Osteoblast (primary cell): ENCODE data around the gene ATP8B2. TPM values are rescaled to one million over a fixed set of nuclear protein-coding genes. Genes with fewer than 3 reads are reported as not detected.
"Not testable (repeated sequence)": the region's sequence is repeated elsewhere in the genome, so short reads cannot be mapped to it uniquely, and the experiment has no call there.

ENCODE experiments used
- DNase-seq: peaks from one replicate; pipeline ENCODE4 v3.0.0; 2011; ENCODE audit warnings: low spot score, mixed read lengths; ENCODE audit not compliant: insufficient read length; ENCODE audit errors: missing footprints
- H2AFZ ChIP-seq: 2 replicates; pipeline ENCODE4 v1.6.0; 2011; ENCODE audit warnings: mild to moderate bottlenecking, low read length
- H3K27ac ChIP-seq: 2 replicates; pipeline ENCODE4 v1.5.1; 2011; ENCODE audit warnings: mild to moderate bottlenecking, low read depth, low read length, moderate library complexity
- H3K27me3 ChIP-seq: 2 replicates; pipeline ENCODE4 v1.6.0; 2012; ENCODE audit warnings: mild to moderate bottlenecking, control low read depth, inconsistent platforms, low read length, moderate library complexity; ENCODE audit not compliant: insufficient read depth
- H3K36me3 ChIP-seq: 2 replicates; pipeline ENCODE4 v1.5.1; 2011; ENCODE audit warnings: mild to moderate bottlenecking, low read length, control low read depth, moderate library complexity; ENCODE audit not compliant: insufficient read depth
- H3K4me1 ChIP-seq: 2 replicates; pipeline ENCODE4 v1.5.1; 2011; ENCODE audit warnings: mild to moderate bottlenecking, low read length, control low read depth, moderate library complexity; ENCODE audit not compliant: insufficient read depth
- H3K4me2 ChIP-seq: 2 replicates; pipeline ENCODE4 v1.6.0; 2011; ENCODE audit warnings: mild to moderate bottlenecking, low read length; ENCODE audit not compliant: insufficient read depth
- H3K4me3 ChIP-seq: fragments of 200-600 bp; sonication (generic); 3 replicates; pipeline ENCODE4 v1.5.1; 2012; ENCODE audit warnings: mild to moderate bottlenecking, low read length, inconsistent platforms; ENCODE audit not compliant: insufficient read depth
- H3K79me2 ChIP-seq: 2 replicates; pipeline ENCODE4 v1.6.0; 2012; ENCODE audit warnings: mild to moderate bottlenecking, low read length, control low read depth, inconsistent platforms; ENCODE audit not compliant: insufficient read depth
- H3K9me3 ChIP-seq: 2 replicates; pipeline ENCODE4 v1.5.1; 2011; ENCODE audit warnings: low read depth, low read length, control low read depth
- H4K20me1 ChIP-seq: 2 replicates; pipeline ENCODE4 v1.6.0; 2012; ENCODE audit warnings: mild to moderate bottlenecking, low read length, control low read depth; ENCODE audit not compliant: insufficient read depth
- total RNA-seq: library from RNA; depleted of rRNA; stranded (reverse); fragments of >200 nt; gene quantifications from 2 replicates; pipeline ENCODE4 v1.2.3, GENCODE V29; 2012
- TF ChIP-seq, protein P1 (sequence below): IDR thresholded peaks from 2 replicates; pipeline ENCODE4 v1.5.1; 2011; ENCODE audit warnings: mild to moderate bottlenecking, low read depth, low read length, moderate library complexity; ENCODE audit errors: extremely low read depth

The ATP8B2 gene
- total RNA-seq, 1 donor: 162 TPM

- Histone ChIP-seq H3K4me2 (no peak overlapping the region), H3K4me3 (no peak overlapping the region), H3K79me2 (no peaks in the 10 kb centered on the region), H4K20me1 (peaks cover 8% of the 10 kb centered on the region), H3K4me1 (peaks cover 15% of the 10 kb centered on the region), H3K27me3 (peaks cover 16% of the 10 kb centered on the region), H3K27ac (no peak overlapping the region), H2AFZ (no peak overlapping the region), H3K9me3 (no peaks in the 10 kb centered on the region), H3K36me3 (peaks cover 13% of the 10 kb centered on the region)
- TF ChIP-seq, protein P1, sequence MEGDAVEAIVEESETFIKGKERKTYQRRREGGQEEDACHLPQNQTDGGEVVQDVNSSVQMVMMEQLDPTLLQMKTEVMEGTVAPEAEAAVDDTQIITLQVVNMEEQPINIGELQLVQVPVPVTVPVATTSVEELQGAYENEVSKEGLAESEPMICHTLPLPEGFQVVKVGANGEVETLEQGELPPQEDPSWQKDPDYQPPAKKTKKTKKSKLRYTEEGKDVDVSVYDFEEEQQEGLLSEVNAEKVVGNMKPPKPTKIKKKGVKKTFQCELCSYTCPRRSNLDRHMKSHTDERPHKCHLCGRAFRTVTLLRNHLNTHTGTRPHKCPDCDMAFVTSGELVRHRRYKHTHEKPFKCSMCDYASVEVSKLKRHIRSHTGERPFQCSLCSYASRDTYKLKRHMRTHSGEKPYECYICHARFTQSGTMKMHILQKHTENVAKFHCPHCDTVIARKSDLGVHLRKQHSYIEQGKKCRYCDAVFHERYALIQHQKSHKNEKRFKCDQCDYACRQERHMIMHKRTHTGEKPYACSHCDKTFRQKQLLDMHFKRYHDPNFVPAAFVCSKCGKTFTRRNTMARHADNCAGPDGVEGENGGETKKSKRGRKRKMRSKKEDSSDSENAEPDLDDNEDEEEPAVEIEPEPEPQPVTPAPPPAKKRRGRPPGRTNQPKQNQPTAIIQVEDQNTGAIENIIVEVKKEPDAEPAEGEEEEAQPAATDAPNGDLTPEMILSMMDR: no peak
- DNase-seq: no peak
Observed at GRCh38 chr1:154353966-154354365, 28.6 kb downstream of the ATP8B2 start.

- H3K9me3 ChIP-seq: no peaks in the 10 kb centered on the region
- H4K20me1 ChIP-seq: no peaks in the 10 kb centered on the region
- DNase-seq: no peak
- peaks cover 16% of the 10 kb centered on the region for H3K27me3 ChIP-seq
- no peaks in the 10 kb centered on the region for H3K36me3 ChIP-seq
- H3K27ac ChIP-seq: no peak overlapping the region
- peaks cover 1% of the 10 kb centered on the region for H3K4me1 ChIP-seq
- TF ChIP-seq, protein P1: no peak
- H3K4me3 ChIP-seq: no peak overlapping the region
- H3K4me2 ChIP-seq: no peak overlapping the region
- no peaks in the 10 kb centered on the region for H3K79me2 ChIP-seq
- no peak overlapping the region for H2AFZ ChIP-seq
Observed at GRCh38 chr1:154358519-154358918, 33.2 kb downstream of the ATP8B2 start.

- DNase-seq: no peak
- H3K27me3 ChIP-seq: peaks cover 16% of the 10 kb centered on the region
- no peaks in the 10 kb centered on the region for H3K4me1 ChIP-seq
- no peaks in the 10 kb centered on the region for H3K9me3 ChIP-seq
- H3K36me3 ChIP-seq: no peaks in the 10 kb centered on the region
- H3K79me2 ChIP-seq: no peaks in the 10 kb centered on the region
- no peaks in the 10 kb centered on the region for H4K20me1 ChIP-seq
- TF ChIP-seq, protein P1: no peak
- H3K27ac ChIP-seq: no peak overlapping the region
- no peak overlapping the region for H3K4me2 ChIP-seq
- H3K4me3 ChIP-seq: no peak overlapping the region
- no peak overlapping the region for H2AFZ ChIP-seq
Observed at GRCh38 chr1:154360288-154360687, 35.0 kb downstream of the ATP8B2 start.

DNA sequence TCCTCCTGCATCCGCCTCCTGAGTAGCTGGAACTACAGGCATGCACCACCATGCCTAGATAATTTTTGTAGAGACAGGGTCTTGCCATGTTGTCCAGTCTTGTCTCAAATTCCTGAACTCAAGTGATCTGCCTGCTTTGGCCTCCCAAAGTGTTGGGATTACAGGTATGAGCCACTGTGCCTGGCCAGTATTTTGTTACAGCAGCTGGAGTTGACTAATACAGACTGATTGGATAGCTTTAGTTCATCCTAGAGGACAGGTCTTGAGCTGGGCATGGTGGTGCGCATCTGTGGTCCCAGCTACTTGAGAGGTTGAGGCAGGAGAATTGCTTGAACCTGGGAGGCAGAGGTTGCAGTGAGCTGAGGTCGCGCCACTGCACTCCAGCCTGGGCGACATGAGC lies 35.6 kb downstream of the ATP8B2 start:
- not testable (repeated sequence) for H3K27ac ChIP-seq, H4K20me1 ChIP-seq, DNase-seq, H3K36me3 ChIP-seq, H3K4me2 ChIP-seq, H3K9me3 ChIP-seq, H2AFZ ChIP-seq, H3K4me1 ChIP-seq, H3K4me3 ChIP-seq, H3K79me2 ChIP-seq
- peaks cover 13% of the 10 kb centered on the region for H3K27me3 ChIP-seq
